K562 treated with DMSO at 1 percent for 24 hours (cell line): Measurements from ENCODE around the gene PRXL2C. TPM values are rescaled to one million over a fixed set of nuclear protein-coding genes. Genes with fewer than 3 reads are reported as not detected.

Experiments used
- total RNA-seq: library from RNA; unstranded; fragments of 300-600 nt; gene quantifications from 2 replicates; pipeline ENCODE4 v1.2.3, GENCODE V29; 2022; ENCODE audit warnings: low read depth; ENCODE audit not compliant: insufficient read depth

Gene PRXL2C, protein sequence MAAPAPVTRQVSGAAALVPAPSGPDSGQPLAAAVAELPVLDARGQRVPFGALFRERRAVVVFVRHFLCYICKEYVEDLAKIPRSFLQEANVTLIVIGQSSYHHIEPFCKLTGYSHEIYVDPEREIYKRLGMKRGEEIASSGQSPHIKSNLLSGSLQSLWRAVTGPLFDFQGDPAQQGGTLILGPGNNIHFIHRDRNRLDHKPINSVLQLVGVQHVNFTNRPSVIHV
- total RNA-seq: 3.0 and 4.8 TPM in 2 replicates

DNA sequence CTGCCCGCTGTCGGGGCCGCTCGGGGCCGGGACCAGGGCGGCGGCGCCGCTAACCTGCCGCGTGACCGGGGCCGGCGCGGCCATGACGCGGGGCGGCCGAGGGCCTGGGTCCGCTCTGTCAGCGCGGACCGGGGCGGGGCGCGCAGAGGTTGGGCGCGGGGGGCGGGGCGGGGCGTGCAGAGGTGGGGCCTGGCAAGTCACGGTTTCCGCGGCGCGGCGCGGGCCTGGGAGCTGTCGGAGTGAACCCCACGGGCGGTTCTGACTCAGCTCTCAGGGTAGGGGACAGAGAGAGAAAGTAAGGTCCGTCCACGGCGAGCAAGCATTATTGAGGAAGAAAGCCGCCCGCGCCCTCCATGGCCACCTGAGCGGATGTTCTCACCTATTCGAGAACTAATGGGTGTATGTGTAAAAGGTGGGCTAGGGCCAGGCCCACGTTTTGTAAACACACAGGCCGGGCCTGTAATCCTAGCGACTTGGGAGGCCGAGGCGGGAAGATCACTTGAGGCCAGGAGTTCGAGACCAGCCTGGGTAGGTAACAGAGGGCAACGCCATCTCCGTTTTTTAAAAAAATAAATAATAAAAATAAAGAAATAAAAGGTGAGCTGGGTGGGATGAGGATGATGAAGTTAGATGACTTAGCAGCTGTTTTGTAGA lies at the start of gene PRXL2C:
TSS of gene PRXL2C (minus strand) at position 120 of the 654 bp plus-strand sequence. CDS start at position 84, 36 bp downstream.

DNA sequence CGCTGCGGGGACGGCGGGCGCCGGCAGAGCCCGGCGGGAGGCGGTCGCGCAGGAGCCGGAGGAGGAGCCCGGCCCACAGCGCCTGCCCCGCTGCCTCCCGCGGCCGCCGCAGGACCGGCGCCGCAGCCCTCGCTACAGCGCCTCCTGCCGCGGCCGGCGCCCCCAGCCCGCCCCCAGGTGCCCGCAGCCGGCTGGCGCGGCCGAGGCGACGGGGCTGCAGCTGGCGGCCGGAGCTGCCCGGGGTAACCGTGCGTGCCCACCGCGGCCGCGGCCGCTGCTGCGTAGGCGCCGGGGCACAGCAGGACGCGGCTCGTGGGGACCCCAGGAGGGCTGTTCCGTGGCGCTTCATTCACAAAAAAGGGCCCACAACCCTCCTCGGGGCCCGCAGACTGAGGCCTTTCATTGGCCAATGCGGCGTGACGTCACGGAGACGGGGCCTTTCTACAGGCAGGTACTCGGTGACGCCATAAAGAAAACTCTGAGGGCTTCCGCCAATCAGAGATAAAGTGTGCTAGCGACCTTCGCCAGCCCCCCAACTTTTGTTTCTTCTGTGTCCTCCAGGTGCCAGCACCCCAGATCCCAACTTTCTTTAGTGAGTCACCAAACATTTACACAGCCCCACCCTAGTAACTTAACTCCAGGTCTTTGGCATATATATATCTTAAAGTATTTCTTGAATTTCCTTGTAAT lies 35.5 kb downstream of the PRXL2C start, which contains the start of gene CDC14B:
TSS of gene CDC14B (minus strand) at position 353 of the 690 bp plus-strand sequence. CDS start 465 bp downstream, outside the sequence.

Other genes starting within 250 kb of the PRXL2C start
- gene ZNF367, start 236.9 kb downstream of the PRXL2C start, total RNA-seq: 7.8 and 8.1 TPM in 2 replicates
- gene HABP4, start 205.1 kb downstream of the PRXL2C start, total RNA-seq: 6.0 and 8.4 TPM in 2 replicates
- 4.0 and 5.9 TPM in 2 replicates for gene CDC14B, start 35.5 kb downstream of the PRXL2C start, total RNA-seq
- 5.8 and 6.9 TPM in 2 replicates for gene ZNF510, start 122.8 kb upstream of the PRXL2C start, total RNA-seq
- 1.00 and 3.5 TPM in 2 replicates for gene ZNF782, start 199.2 kb upstream of the PRXL2C start, total RNA-seq